Stimulated activated CD4-positive, alpha-beta T cell treated with anti-CD3 and anti-CD28 coated beads, Interleukin-1b, Interleukin-23, amount 100 ng/mL, for 4 hours (primary cell): ENCODE results near the gene SLC15A4.

Source experiments
- DNase-seq, 2 donors: peaks; one replicate each; pipeline ENCODE4 v3.0.0-alpha.2; 2020; ENCODE audit warnings: low read depth in 2 of 2

SLC15A4 gene

GRCh38 chr12:128794661-128795529 lies 28.9 kb downstream of the SLC15A4 start:
- no peak for DNase-seq

DNA sequence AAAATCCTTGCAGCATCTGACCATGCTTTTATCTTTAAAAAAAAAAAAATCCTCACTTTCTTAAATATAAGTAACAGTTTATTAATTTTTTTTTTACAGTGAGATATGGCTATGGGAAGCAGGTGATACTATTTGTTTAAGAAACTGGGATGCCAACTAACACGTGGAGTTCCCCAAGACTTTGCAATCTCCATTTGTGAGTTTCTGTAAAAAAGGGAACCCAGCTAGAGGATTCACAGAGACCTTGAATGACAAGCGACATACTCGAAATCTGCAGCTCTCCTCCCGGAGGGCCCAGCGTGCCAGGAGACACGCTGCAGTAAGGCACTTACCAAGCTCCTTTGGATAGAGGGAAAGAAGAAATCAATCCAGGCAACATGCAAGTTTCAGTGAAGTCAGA lies 30.1 kb downstream of the SLC15A4 start:
- DNase-seq: no peak

- no peak for DNase-seq
Observed at GRCh38 chr12:128792881-128793280, 30.9 kb downstream of the SLC15A4 start.

DNA sequence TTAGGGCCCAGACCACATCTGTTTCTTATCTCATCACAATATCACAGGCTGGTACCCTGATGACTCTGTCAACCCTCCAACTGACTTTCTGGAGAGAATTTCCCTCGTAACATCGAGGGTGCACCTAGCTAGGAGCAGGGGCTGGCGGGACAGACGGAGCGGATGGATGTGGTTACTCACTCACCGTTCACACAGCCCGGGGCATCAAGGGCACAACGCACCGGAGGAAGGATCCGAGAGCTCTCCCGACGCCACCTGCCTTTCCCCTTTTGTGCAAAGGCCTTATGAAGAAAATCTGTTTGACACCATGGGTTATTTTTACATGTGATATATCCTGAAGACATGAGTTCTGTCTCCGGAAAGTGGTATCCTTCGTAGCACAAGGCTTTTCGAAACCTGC lies 31.4 kb downstream of the SLC15A4 start:
- DNase-seq: no peak

GRCh38 chr12:128791395-128792322 lies 32.1 kb downstream of the SLC15A4 start:
- DNase-seq: no peak

DNA sequence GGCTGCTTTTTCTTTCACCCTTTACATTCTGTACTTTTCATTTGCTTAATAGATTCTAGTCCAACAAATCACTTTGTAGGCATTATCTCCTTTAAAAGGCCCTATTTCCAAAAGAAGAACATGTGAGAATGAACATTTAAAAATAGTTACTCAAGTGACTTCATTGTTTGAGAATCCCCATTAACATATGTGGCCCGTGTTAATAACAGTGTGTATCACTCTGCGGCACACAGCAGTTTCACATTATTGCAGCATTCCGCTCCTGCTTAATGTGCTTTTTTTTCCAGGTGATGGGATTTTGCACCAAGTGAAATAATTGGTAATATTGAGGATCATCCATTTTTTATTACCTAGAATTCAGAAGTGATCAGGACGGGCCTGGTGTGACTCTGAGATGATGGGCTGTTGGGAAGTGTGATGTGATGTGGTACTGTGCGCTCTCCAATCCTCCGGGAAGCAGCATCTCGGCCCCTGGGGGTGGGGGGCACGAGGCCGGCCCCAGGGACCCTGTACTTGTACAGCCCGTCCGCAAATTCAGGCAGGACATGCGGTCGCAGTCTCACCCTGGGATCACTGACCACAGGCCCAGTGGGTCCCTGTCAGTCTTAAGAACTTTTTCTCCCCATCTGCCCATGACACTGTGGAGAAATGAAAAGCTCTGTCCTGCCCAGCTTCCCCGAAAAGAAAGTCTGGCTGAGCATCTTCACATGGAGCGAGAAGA lies 32.9 kb downstream of the SLC15A4 start:
- DNase-seq: no peak

DNA sequence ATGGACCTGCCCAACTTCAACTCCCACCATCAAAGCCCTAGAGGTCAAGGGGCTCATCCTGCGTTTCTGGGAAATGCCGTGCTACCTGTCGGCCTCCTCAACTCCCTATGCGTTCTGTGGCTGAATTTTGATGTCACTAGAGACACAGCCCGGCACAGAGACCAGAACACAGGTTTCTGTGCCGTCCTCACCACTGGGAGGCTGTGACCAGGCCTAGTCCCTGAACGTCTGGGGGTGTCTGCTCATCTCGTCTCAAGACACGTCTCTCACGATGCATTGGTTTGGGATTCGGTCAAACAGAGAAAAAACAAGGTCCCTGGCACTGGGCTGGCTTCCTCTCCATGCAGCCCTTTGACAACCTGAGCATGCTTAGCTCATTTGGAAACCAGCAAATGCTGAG lies 33.5 kb downstream of the SLC15A4 start:
- DNase-seq: no peak

GRCh38 chr12:128789356-128789929 lies 34.3 kb downstream of the SLC15A4 start:
- DNase-seq: no peak

DNA sequence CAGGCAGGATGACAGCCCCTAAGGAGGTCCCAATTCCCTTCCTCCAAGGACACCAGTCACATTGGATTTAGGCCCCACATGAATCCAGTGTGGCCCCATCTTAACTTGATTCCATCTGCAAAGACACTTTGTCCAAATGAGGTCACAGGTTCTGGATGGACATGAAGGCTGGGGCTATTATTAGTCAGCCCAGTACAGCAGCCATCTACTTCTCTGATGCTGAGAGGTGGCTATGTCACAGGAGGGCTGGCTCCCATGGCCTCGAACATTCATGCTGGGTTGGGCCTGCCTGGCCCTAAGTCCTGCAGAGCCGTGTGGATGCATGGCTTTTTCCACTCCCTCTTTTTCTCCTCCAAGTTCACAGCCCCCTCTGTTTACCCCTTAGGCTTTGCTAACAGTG lies 35.9 kb downstream of the SLC15A4 start:
- no peak for DNase-seq

- DNase-seq: no peak
Observed at GRCh38 chr12:128786741-128787391, 36.9 kb downstream of the SLC15A4 start.

DNA sequence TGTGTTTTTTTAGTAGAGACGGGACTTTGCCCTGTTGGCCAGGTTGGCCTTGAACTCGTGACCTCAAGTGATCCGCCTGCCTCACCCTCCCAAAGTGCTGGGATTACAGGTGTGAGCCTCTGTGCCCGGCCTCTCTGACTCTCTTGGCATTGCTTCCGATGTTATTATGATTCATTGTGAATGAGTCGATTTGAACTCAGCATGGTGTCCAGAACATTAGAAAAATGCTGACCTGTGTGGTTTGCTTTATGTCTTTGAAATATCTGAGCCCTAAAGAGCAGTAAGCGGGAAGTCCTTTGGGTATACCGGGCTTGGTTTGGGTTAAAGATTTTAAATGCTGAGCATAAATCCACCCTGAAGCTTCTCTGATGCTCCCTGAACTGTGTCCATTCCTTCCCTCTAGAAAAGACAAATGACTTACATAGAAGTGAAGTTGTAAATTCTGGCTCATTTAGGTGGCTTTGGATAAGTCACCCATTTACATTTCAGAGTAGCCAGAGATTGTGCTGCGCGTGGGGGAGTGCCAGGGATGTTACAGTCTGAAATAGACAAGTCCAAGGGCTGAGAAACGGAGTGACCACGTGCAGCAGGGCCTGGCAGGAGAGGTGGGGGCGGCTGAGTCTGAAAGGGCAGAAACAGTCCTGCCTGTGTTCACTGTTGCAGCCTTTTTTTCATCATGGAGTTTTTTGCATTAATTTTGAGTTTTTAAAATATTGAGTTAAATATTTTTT lies 39.6 kb downstream of the SLC15A4 start:
- DNase-seq: no peak

DNA sequence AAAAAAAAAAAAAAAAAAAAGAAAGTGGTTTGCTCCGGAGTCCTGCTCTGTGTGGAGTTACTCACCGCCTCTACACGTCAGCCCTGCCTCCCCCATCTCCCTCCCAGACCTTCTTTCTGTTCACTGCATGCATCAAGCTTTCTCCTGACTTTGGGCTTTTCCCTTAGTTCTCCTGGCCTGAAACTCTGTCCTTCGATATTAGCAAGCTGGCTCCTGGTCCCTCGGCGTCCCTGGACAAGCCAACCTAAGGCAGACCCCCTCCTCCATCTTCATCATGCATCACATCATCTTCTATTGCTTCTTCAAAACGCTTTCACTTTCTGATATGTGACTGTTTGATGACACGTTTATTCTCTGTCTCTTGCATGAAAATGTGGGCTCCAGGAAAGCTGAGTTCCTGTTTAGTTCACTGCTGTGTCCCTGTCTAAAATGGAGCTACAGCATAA lies 40.6 kb downstream of the SLC15A4 start:
- DNase-seq: peak in 1 of 2 donors; percentile 12

DNA sequence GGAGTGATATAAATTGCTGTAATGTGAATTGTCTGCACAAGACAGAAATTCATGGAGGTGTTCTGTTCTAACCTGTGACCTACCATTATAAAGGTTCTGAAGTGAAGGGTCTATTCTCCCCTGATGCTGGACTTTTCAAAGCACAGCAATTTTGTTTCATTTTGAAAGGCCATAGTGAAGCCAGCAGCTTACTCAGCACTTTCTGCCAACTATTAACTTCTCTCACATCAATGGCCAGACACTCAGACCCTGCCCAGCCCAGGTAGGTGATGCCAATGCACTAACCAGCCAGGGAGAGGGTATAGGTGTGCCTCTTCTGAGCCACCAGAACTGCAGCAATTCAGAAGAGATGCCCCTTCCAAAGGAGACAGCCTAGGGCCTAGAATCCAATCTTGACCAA lies 43.9 kb downstream of the SLC15A4 start:
- DNase-seq: no peak

- no peak for DNase-seq
Observed at GRCh38 chr12:128772249-128772648, 51.5 kb downstream of the SLC15A4 start.

DNA sequence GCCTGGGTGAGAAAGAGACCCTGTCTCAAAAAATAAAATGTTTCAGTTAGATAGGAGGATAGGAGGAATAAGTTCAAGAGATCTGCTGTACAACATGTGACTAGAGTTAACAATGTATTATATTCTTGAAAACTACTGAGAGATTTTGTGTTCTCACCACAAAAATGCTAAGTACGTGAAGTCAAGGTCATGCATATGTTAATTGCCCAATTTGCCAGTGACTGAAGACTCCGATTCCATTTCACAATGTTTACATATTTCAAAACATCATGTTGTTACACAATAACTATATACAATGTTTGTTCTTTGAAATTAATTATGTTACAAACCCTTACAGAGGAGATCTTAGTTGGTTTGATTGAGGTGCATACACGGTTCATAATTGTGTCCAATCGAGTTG lies 52.1 kb downstream of the SLC15A4 start:
- DNase-seq: no peak

DNA sequence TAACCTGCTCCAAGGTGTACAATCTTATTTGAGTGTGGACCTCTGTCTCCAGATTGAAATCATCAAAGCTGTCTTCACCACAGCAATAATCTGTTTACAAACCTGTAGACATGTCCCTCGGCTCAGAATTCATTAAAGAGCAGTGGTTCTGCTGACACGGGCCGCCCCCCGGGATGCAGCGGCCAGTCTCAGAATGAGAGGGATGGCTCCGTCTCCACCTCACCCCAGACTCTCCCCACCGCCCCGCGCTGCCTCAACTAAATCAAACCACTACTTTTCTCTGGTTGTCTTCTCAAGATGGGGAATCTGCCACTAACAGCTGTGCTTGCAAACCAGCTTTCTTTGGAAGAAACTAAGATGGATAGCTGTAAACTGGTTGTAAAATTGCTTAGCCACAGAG lies 56.2 kb downstream of the SLC15A4 start:
- DNase-seq: no peak

DNA sequence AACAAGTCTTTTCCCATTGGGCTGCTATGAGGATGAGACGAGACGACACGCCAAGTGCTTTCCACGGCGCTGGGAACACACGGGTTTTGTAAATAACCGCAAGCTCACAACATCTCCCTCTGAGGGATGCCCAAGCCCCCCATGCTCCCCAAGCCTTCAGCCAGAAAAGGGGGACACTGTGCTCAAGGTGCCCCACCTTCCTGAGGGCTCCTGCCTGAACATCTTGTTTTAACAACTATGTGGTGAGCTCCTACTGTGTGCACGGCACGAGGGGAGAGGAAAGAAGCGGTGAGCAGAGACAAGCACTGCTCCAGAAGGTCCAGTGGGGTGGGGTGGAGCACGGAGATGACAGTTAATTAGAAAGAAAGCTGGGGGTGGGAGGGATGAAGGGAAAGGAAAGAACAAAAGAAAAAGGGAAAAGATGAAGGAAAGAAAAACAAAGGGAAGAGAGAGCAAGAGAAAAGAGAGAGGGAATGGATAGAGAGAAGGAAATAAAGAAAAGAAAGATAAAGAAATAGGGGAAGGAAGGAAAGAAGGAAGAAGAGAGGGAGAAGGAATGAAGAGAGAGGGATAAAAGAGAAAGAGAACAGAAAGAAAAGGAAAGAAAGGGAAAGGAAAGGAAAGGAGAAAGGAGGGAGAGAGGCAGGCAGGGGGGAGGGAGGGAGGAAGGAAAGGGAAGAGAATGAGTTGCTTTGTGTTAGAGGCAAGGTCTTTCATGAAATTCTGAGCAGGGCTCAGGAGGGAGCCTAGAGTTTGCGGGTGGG lies 56.8 kb downstream of the SLC15A4 start:
- no peak for DNase-seq

GRCh38 chr12:128763395-128763794 lies 60.4 kb downstream of the SLC15A4 start:
- DNase-seq: no peak

- no peak for DNase-seq
Observed at GRCh38 chr12:128761379-128761790, 62.4 kb downstream of the SLC15A4 start.

DNA sequence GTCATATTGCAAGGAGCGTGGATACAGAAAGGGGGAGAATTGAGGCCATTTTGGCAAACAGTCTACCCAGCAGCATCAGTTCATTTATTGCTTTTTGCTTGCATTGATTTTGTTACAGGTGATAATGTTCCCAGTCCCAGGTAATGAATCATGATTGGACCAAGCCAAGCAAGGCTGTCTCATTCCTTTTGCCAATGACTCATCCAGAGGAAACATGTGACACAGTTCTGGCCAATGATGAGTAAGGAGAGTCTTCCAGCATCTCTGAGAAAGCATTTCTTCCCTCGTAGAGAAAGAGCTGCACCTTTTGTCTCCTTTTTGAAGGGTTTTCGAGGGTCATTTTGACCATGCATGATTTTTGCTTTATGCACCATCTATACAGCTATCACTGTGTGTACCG lies 68.2 kb downstream of the SLC15A4 start:
- no peak for DNase-seq
